K562 treated with DMSO at 1 percent for 48 hours (cell line): ENCODE measurements around the gene ZNF117. TPM values are rescaled to one million over a fixed set of nuclear protein-coding genes. Genes with fewer than 3 reads are reported as not detected.

Experiments used
- total RNA-seq: library from RNA; unstranded; fragments of 300-600 nt; gene quantifications from 2 replicates; pipeline ENCODE4 v1.2.3, GENCODE V29; 2022; ENCODE audit warnings: low replicate concordance; ENCODE audit errors: extremely low read depth

Gene ZNF117
- total RNA-seq: not detected in 2 replicates

GRCh38 chr7:64990936-64991335 is at the start of gene ZNF117:
Gene ZNF117 (minus strand): TSS chr7:64991036.

GRCh38 chr7:65006094-65006992 is 15.5 kb upstream of the ZNF117 start, which contains the start of gene ERV3-1:
Gene ERV3-1 (minus strand): TSS chr7:65006687. CDS start chr7:64993026, 13,661 bp downstream.

Other genes with a start within 250 kb of the ZNF117 start
- not detected in 2 replicates for gene ZNF138, start 196.6 kb downstream of the ZNF117 start, total RNA-seq
- not detected in 2 replicates for gene ZNF273, start 87.8 kb downstream of the ZNF117 start, total RNA-seq
- not detected in 2 replicates for gene ERV3-1, start 15.7 kb upstream of the ZNF117 start, total RNA-seq